ENCODE data around the gene BIRC5. TPM values are rescaled to one million over a fixed set of nuclear protein-coding genes. Genes with fewer than 3 reads are reported as not detected.

Gene BIRC5
- total RNA-seq, 1 donor from 2014 or later: 5.8 TPM

DNA sequence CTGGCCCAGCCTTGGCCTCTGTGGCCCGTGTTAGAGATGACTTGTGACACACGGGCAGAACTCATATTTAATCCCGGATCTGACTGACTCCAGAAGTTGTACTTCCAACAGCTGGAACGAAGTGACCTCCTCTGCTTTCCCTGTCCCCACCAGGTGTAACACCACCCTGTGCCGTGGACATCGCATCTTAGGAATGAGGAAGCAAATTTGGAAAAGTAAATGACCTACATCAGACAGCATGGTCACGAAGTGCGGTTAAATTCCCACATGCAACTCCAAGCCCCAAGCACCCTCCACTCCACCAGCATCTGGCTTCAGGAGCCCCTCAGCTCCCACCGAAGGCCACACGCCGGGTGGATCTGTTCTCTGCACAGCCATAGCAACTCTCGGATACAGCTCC lies 30.1 kb upstream of the BIRC5 start:
- peaks cover 6% of the 10 kb centered on the region for H3K36me3 ChIP-seq (ENCODE audit: insufficient read depth, low read length)
- no peak for DNase-seq (ENCODE audit: low read depth)

DNA sequence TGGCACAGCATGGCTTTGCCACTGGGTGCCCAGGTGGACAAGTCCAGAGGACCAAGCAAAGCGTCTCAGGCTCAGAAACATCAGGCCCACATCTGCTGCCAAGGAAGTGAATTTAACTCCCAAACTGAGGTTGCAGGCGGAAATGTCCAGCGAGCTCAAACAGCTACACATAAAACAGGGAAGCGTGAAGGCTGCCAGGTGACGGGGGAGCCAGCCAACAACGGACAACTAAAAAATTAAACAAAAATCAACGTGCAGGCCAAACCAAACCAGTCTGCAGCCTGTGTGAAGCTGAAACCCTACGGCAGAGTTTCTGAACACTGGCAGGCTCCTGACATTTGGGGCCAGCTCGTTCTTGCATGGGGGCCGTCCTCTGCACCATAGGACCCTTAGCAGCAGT lies 29.7 kb upstream of the BIRC5 start:
- Mint-ChIP-seq H3K36me3 (ENCODE audit: low read depth, unreplicated experiment) (no peaks in the 10 kb centered on the region), H3K4me1 (ENCODE audit: low read depth, unreplicated experiment) (peaks cover 5% of the 10 kb centered on the region), H3K27me3 (ENCODE audit: low read depth, unreplicated experiment) (no peaks in the 10 kb centered on the region), H3K27ac (ENCODE audit: unreplicated experiment) (no peak overlapping the region), H3K9me3 (ENCODE audit: unreplicated experiment) (no peaks in the 10 kb centered on the region), H3K4me3 (ENCODE audit: unreplicated experiment) (peak overlapping the region; percentile 42)
- Histone ChIP-seq H3K79me2 (ENCODE audit: insufficient read depth, low read length) (peaks cover 35% of the 10 kb centered on the region), H3K9ac (ENCODE audit: low read length) (no peak overlapping the region), H3K4me3 (ENCODE audit: insufficient read depth, low read depth, low read length) (no peak overlapping the region), H3K36me3 (ENCODE audit: insufficient read depth, low read length) (peaks cover 6% of the 10 kb centered on the region), H4K20me1 (ENCODE audit: insufficient read depth, low read length) (no peaks in the 10 kb centered on the region), H3K27me3 (ENCODE audit: insufficient read depth, low read length) (no peaks in the 10 kb centered on the region), H3K4me2 (ENCODE audit: low read length) (peak overlapping the region; percentile 100), H2AFZ (ENCODE audit: low read depth, low read length) (no peak overlapping the region), H3K27ac (ENCODE audit: low read depth, low read length) (no peak overlapping the region), H3K9me3 (ENCODE audit: insufficient read depth, low read depth, low read length) (no peaks in the 10 kb centered on the region), H3K4me1 (ENCODE audit: insufficient read depth, low read length) (peaks cover 3% of the 10 kb centered on the region)
- TF ChIP-seq, protein P1, sequence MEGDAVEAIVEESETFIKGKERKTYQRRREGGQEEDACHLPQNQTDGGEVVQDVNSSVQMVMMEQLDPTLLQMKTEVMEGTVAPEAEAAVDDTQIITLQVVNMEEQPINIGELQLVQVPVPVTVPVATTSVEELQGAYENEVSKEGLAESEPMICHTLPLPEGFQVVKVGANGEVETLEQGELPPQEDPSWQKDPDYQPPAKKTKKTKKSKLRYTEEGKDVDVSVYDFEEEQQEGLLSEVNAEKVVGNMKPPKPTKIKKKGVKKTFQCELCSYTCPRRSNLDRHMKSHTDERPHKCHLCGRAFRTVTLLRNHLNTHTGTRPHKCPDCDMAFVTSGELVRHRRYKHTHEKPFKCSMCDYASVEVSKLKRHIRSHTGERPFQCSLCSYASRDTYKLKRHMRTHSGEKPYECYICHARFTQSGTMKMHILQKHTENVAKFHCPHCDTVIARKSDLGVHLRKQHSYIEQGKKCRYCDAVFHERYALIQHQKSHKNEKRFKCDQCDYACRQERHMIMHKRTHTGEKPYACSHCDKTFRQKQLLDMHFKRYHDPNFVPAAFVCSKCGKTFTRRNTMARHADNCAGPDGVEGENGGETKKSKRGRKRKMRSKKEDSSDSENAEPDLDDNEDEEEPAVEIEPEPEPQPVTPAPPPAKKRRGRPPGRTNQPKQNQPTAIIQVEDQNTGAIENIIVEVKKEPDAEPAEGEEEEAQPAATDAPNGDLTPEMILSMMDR (IDR thresholded peaks at IDR 0.05; ENCODE audit: insufficient read depth, low read depth, low read length): no peak
- FAIRE-seq: no peak
- DNase-seq (ENCODE audit: low read depth): no peak

More for the DNA sequence above, 30.1 kb upstream of the BIRC5 start:
- FAIRE-seq: no peak
- no peak overlapping the region for H2AFZ ChIP-seq (ENCODE audit: low read depth, low read length)
- no peak overlapping the region for H3K27ac ChIP-seq (ENCODE audit: low read depth, low read length)
- peak overlapping the region; percentile 100 for H3K4me2 ChIP-seq (ENCODE audit: low read length)
- Mint-ChIP-seq H3K9me3 (ENCODE audit: unreplicated experiment) (no peaks in the 10 kb centered on the region), H3K4me1 (ENCODE audit: low read depth, unreplicated experiment) (peaks cover 8% of the 10 kb centered on the region), H3K27me3 (ENCODE audit: low read depth, unreplicated experiment) (no peaks in the 10 kb centered on the region), H3K27ac (ENCODE audit: unreplicated experiment) (no peak overlapping the region), H3K36me3 (ENCODE audit: low read depth, unreplicated experiment) (peaks cover under 1% of the 10 kb centered on the region), H3K4me3 (ENCODE audit: unreplicated experiment) (no peak overlapping the region)
- TF ChIP-seq, protein P1 (IDR thresholded peaks at IDR 0.05; ENCODE audit: insufficient read depth, low read depth, low read length): no peak
- no peak for TF ChIP-seq EZH2 (IDR thresholded peaks at IDR 0.05; ENCODE audit: insufficient read depth, low read length)
- no peak overlapping the region for H3K9ac ChIP-seq (ENCODE audit: low read length)
- peaks cover 3% of the 10 kb centered on the region for H3K4me1 ChIP-seq (ENCODE audit: insufficient read depth, low read length)
- H3K27me3 ChIP-seq (ENCODE audit: insufficient read depth, low read length): no peaks in the 10 kb centered on the region
- H3K79me2 ChIP-seq (ENCODE audit: insufficient read depth, low read length): peaks cover 35% of the 10 kb centered on the region
- no peaks in the 10 kb centered on the region for H3K9me3 ChIP-seq (ENCODE audit: insufficient read depth, low read depth, low read length)
- H4K20me1 ChIP-seq (ENCODE audit: insufficient read depth, low read length): no peaks in the 10 kb centered on the region
- no peak overlapping the region for H3K4me3 ChIP-seq (ENCODE audit: insufficient read depth, low read depth, low read length)

DNA sequence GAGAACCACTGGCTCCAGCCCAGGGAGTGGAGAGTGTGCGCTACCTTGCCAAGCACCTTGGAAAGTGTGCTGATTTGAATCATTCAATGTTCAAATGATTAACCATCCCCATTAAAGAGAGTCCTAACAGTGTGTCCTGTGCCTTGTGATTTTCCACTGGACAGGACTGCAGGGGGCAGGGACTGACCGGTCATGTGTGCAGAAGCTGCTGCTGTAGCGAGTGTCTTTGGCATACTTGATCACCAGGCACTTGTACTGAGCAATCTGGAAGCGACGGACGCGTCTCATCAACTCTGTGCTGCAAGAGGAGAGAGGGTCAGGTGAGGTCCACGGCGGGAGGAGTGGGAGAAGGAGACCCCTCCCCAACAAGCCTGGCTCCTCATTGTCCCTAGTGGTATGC lies 29.2 kb upstream of the BIRC5 start:
- no peak overlapping the region for H2AFZ ChIP-seq (ENCODE audit: low read depth, low read length)
- FAIRE-seq (no peak), DNase-seq (ENCODE audit: low read depth) (no peak)
- peak overlapping the region; percentile 100 for H3K4me2 ChIP-seq (ENCODE audit: low read length)
- H3K4me3 Mint-ChIP-seq (ENCODE audit: unreplicated experiment): peak overlapping the region; percentile 20
- no peaks in the 10 kb centered on the region for H3K36me3 Mint-ChIP-seq (ENCODE audit: low read depth, unreplicated experiment)
- H3K4me3 ChIP-seq (ENCODE audit: insufficient read depth, low read depth, low read length): no peak overlapping the region
- TF ChIP-seq EZH2 (IDR thresholded peaks at IDR 0.05; ENCODE audit: insufficient read depth, low read length): no peak
- TF ChIP-seq, protein P1 (IDR thresholded peaks at IDR 0.05; ENCODE audit: insufficient read depth, low read depth, low read length): no peak
- H3K27ac ChIP-seq (ENCODE audit: low read depth, low read length): no peak overlapping the region
- H3K27ac Mint-ChIP-seq (ENCODE audit: unreplicated experiment): no peak overlapping the region
- H3K4me1 Mint-ChIP-seq (ENCODE audit: low read depth, unreplicated experiment): peaks cover 2% of the 10 kb centered on the region
- no peaks in the 10 kb centered on the region for H3K9me3 Mint-ChIP-seq (ENCODE audit: unreplicated experiment)
- H3K27me3 Mint-ChIP-seq (ENCODE audit: low read depth, unreplicated experiment): no peaks in the 10 kb centered on the region
- no peaks in the 10 kb centered on the region for H3K27me3 ChIP-seq (ENCODE audit: insufficient read depth, low read length)
- peaks cover 35% of the 10 kb centered on the region for H3K79me2 ChIP-seq (ENCODE audit: insufficient read depth, low read length)
- no peaks in the 10 kb centered on the region for H4K20me1 ChIP-seq (ENCODE audit: insufficient read depth, low read length)
- peaks cover 3% of the 10 kb centered on the region for H3K4me1 ChIP-seq (ENCODE audit: insufficient read depth, low read length)
- H3K9me3 ChIP-seq (ENCODE audit: insufficient read depth, low read depth, low read length): no peaks in the 10 kb centered on the region
- H3K36me3 ChIP-seq (ENCODE audit: insufficient read depth, low read length): peaks cover 6% of the 10 kb centered on the region
- no peak overlapping the region for H3K9ac ChIP-seq (ENCODE audit: low read length)

Data from astrocyte (in vitro differentiated cells and primary cell).